OCI-LY7 (cell line): ENCODE results near the gene EPRS1. TPM values are rescaled to one million over a fixed set of nuclear protein-coding genes. Genes with fewer than 3 reads are reported as not detected.

ENCODE experiments used
- BruUV-seq: library from RNA; stranded (reverse); fragments of 400-500 nt; replicated peaks from 2 replicates; lab custom pipeline; 2021; lab: Mats Ljungman, UMichigan
- CTCF ChIA-PET: fragments of 300-600 bp; sonication (Branson Sonifier 250); formaldehyde crosslinking; loops from one replicate; lab custom pipeline; 2022; ENCODE audit warnings: antibody characterized with exemption; ENCODE audit not compliant: unreplicated experiment; lab: Charles Lee
- POLR2A ChIA-PET: fragments of 300-600 bp; sonication (Branson Sonifier 250); formaldehyde crosslinking; loops from one replicate; lab custom pipeline; 2022; ENCODE audit warnings: antibody characterized with exemption; lab: Charles Lee
- DNase-seq: peaks from one replicate; pipeline ENCODE4 v3.0.0-alpha.2; 2015; ENCODE audit warnings: low spot score
- H2AFZ ChIP-seq: fragments of 200-600 bp; sonication (generic), shearing (Covaris generic); 2 replicates; pipeline ENCODE4 v1.6.1; 2014; ENCODE audit warnings: mild to moderate bottlenecking, antibody characterized with exemption, low read length, moderate library complexity
- H3K27ac ChIP-seq: fragments of 200-600 bp; sonication (generic); 2 replicates; pipeline ENCODE4 v1.5.1; 2014; ENCODE audit warnings: mixed run types, low read depth, mild to moderate bottlenecking, moderate library complexity, low read length, inconsistent platforms; ENCODE audit not compliant: poor library complexity, severe bottlenecking
- H3K36me3 ChIP-seq: fragments of 200-600 bp; sonication (generic); 2 replicates; pipeline ENCODE4 v1.6.1; 2014; ENCODE audit warnings: mild to moderate bottlenecking, antibody characterized with exemption, low read length, moderate library complexity, mixed read lengths; ENCODE audit not compliant: insufficient read depth
- H3K4me1 ChIP-seq: fragments of 200-600 bp; sonication (generic); 2 replicates; pipeline ENCODE4 v1.5.1; 2014; ENCODE audit warnings: mild to moderate bottlenecking, low read length; ENCODE audit not compliant: insufficient read depth, poor library complexity, severe bottlenecking
- H3K4me2 ChIP-seq: fragments of 200-600 bp; sonication (generic); 2 replicates; pipeline ENCODE4 v1.6.1; 2014; ENCODE audit warnings: mild to moderate bottlenecking, low read length
- H3K4me3 ChIP-seq: fragments of 200-600 bp; sonication (generic); 2 replicates; pipeline ENCODE4 v1.5.1; 2014; ENCODE audit warnings: mild to moderate bottlenecking, low read depth, low read length; ENCODE audit not compliant: poor library complexity, severe bottlenecking
- H3K79me2 ChIP-seq: fragments of 200-600 bp; sonication (generic); 2 replicates; pipeline ENCODE4 v1.6.1; 2016; ENCODE audit warnings: low read depth, mild to moderate bottlenecking, low read length, moderate library complexity, mixed read lengths; ENCODE audit not compliant: insufficient read depth
- H3K9me2 ChIP-seq: fragments of 200-600 bp; sonication (generic); 2 replicates; pipeline ENCODE4 v1.6.1; 2016; ENCODE audit warnings: mild to moderate bottlenecking, low read length, mixed read lengths; ENCODE audit not compliant: insufficient read depth
- H3K9me3 ChIP-seq: fragments of 200-600 bp; sonication (generic); 2 replicates; pipeline ENCODE4 v1.6.1; 2014; ENCODE audit warnings: mild to moderate bottlenecking, mixed run types, low read length, mixed read lengths
- H4K20me1 ChIP-seq: fragments of 200-600 bp; sonication (generic); 2 replicates; pipeline ENCODE4 v1.6.1; 2014; ENCODE audit warnings: mild to moderate bottlenecking, antibody characterized with exemption, low read length, moderate library complexity, mixed read lengths; ENCODE audit not compliant: insufficient read depth
- CTCF ChIP-seq: fragments of 200-600 bp; sonication (generic); conservative IDR thresholded peaks from 2 replicates; pipeline ENCODE4 v1.5.1; 2014; ENCODE audit warnings: mild to moderate bottlenecking, antibody characterized with exemption, low read length, moderate library complexity, mixed read lengths
- EZH2phosphoT487 ChIP-seq: fragments of 200-600 bp; sonication (generic); IDR thresholded peaks from 2 replicates; pipeline ENCODE4 v1.6.1; 2018; ENCODE audit warnings: low read depth, borderline replicate concordance, mild to moderate bottlenecking, mixed run types, antibody characterized with exemption, low read length, moderate library complexity, mixed read lengths
- intact Hi-C: fragments of 100-400 bp; cut with micrococcal nuclease; formaldehyde crosslinking; loops from one replicate; pipeline ENCODE4 v1.10.0; 2022; ENCODE audit not compliant: unreplicated experiment
- total RNA-seq, 2 experiments: library from RNA; depleted of rRNA in 1 of 2; stranded (reverse); fragments of >200 nt in 1 of 2; shearing (Covaris generic) in 1 of 2; gene quantifications; 2 replicates each; pipeline ENCODE4 v1.2.3, GENCODE V29; 2014 to 2022

EPRS1 gene
- total RNA-seq, 2 experiments from 2014 or later: 93.1 to 174 TPM

- H3K4me1 ChIP-seq: no peaks in the 10 kb centered on the region
- H3K4me3 ChIP-seq: no peak overlapping the region
- H3K9me3 ChIP-seq: no peaks in the 10 kb centered on the region
- H3K4me2 ChIP-seq: no peak overlapping the region
- no peaks in the 10 kb centered on the region for H3K9me2 ChIP-seq
- no peak overlapping the region for H2AFZ ChIP-seq
- CTCF ChIA-PET: no interaction called here
- TF ChIP-seq EZH2phosphoT487 (no peak), CTCF (no peak)
- POLR2A ChIA-PET: no interaction called here
- no peaks in the 10 kb centered on the region for H4K20me1 ChIP-seq
- H3K27ac ChIP-seq: no peak overlapping the region
- H3K79me2 ChIP-seq: no peaks in the 10 kb centered on the region
- intact Hi-C loops: no loop called here
- BruUV-seq: no TSS peak
- no peak for DNase-seq
- H3K36me3 ChIP-seq: peaks cover 54% of the 10 kb centered on the region
Measured at GRCh38 chr1:220056374-220056773, 10.1 kb upstream of the EPRS1 start.

GRCh38 chr1:220045356-220046051 is 801 bp downstream of the EPRS1 start:
- peak overlapping the region; percentile 89 for H3K4me3 ChIP-seq
- H3K9me2 ChIP-seq: no peaks in the 10 kb centered on the region
- H3K9me3 ChIP-seq: no peaks in the 10 kb centered on the region
- POLR2A ChIA-PET: interaction anchor here (1.0 kb wide), 1 partner anchor 22 kb away, joined by 5 read pairs; no protein-coding TSS in a partner anchor
- BruUV-seq: no TSS peak
- peak overlapping the region; percentile 72 for H3K27ac ChIP-seq
- peak; percentile 57 for DNase-seq
- peaks cover 12% of the 10 kb centered on the region; the same call in 1 of the 2 replicates for H4K20me1 ChIP-seq
- peaks cover 25% of the 10 kb centered on the region for H3K4me1 ChIP-seq
- intact Hi-C loops: loop anchor here (1.0 kb wide), 1 partner anchor 41 kb away; no protein-coding TSS in a partner anchor
- peak overlapping the region; percentile 60; the same call in 1 of the 2 replicates for H2AFZ ChIP-seq
- H3K36me3 ChIP-seq: peaks cover 37% of the 10 kb centered on the region
- CTCF ChIA-PET: no interaction called here
- H3K4me2 ChIP-seq: peak overlapping the region; percentile 72
- peaks cover 56% of the 10 kb centered on the region for H3K79me2 ChIP-seq
- TF ChIP-seq CTCF (no peak; the same call in 1 of the 2 replicates), EZH2phosphoT487 (no peak)
